NCI-H345 treated with DMSO at 0.1 percent for 48 hours (cell line): ENCODE results near the gene FAM20C.
"Not testable (repeated sequence)": the region's sequence is repeated elsewhere in the genome, so short reads cannot be mapped to it uniquely, and the experiment has no call there.

Experiments used
- DNase-seq: peaks from one replicate; lab custom pipeline; 2025; ENCODE audit not compliant: unreplicated experiment; lab: John Stamatoyannopoulos, UW

Gene FAM20C

GRCh38 chr7:289209-289755 lies 96.9 kb downstream of the FAM20C start:
- DNase-seq = no peak

GRCh38 chr7:289756-290553 lies 97.6 kb downstream of the FAM20C start, which contains the start of gene FOXL3:
FOXL3 (plus strand) TSS chr7:290170; CDS start chr7:290170, 0 bp downstream.
- DNase-seq = no peak

- DNase-seq = no peak
Observed at GRCh38 chr7:290554-291372, 98.4 kb downstream of the FAM20C start.

- no peak for DNase-seq
Observed at GRCh38 chr7:291373-292092, 99.2 kb downstream of the FAM20C start.

GRCh38 chr7:292226-292625 lies 99.9 kb downstream of the FAM20C start:
- DNase-seq = no peak

GRCh38 chr7:292826-293225 lies 100.5 kb downstream of the FAM20C start:
- DNase-seq = no peak

- DNase-seq = no peak
Observed at GRCh38 chr7:293681-294439, 101.5 kb downstream of the FAM20C start.

- no peak for DNase-seq
Observed at GRCh38 chr7:294440-295154, 102.2 kb downstream of the FAM20C start.

GRCh38 chr7:295155-296154 lies 103.1 kb downstream of the FAM20C start:
- DNase-seq = no peak

- DNase-seq = no peak
Observed at GRCh38 chr7:296373-296945, 104.1 kb downstream of the FAM20C start.

GRCh38 chr7:297141-297540 lies 104.8 kb downstream of the FAM20C start:
- DNase-seq = not testable (repeated sequence)

- DNase-seq = no peak
Observed at GRCh38 chr7:297611-298374, 105.4 kb downstream of the FAM20C start.

- no peak for DNase-seq
Observed at GRCh38 chr7:298375-298702, 106.0 kb downstream of the FAM20C start.

- no peak for DNase-seq
Observed at GRCh38 chr7:298743-299142, 106.4 kb downstream of the FAM20C start.

- no peak for DNase-seq
Observed at GRCh38 chr7:299169-299568, 106.8 kb downstream of the FAM20C start.

GRCh38 chr7:299628-300027 lies 107.3 kb downstream of the FAM20C start:
- no peak for DNase-seq

GRCh38 chr7:300048-300447 lies 107.7 kb downstream of the FAM20C start:
- no peak for DNase-seq
